Non-pigmented ciliary epithelial cell (primary cell): Measurements from ENCODE around the gene CDH24.
"Not testable (repeated sequence)": the region's sequence is repeated elsewhere in the genome, so short reads cannot be mapped to it uniquely, and the experiment has no call there.

Experiments
- DNase-seq: peaks from one replicate; pipeline ENCODE4 v3.0.0-alpha.2; 2010; ENCODE audit warnings: low read depth

Gene CDH24

DNA sequence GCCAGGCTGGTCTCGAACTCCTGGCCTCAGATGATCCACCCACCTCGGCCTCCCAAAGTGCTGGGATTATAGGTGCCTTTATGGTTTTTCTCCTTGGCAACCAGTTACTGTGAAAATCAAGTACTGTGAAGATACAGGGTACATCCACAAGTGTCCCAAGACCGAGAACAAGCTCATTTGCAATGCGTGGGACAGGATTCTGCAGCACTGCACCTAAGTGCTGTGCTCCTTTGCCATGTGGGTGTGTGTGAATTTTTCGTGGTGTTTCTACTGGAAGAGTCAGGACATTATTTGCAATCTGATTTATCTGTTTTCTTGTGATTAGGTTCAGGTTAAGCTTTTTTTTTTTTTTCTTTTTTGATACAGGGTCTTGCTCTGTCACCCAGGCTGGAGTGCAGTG is 40.2 kb downstream of the CDH24 start:
- DNase-seq = no peak

DNA sequence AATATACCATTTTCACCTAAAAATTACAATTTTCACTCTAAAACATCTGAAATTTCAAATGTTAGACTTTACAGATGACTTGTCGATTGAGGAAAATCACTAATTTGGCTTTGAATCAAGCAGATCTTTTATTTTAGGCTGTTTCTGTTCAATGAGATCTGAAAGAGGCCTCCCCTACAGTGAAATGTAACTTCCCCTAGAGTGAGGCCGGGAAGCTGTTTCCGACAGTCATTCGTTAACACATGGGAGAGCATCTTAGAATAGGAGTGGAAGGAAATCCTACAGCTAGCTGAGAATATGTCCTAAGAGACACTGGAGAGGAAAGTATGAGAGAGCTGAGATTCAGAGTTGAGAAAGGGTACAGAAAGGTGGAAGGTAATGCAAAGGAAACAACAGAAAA is 41.7 kb downstream of the CDH24 start:
- no peak for DNase-seq

DNA sequence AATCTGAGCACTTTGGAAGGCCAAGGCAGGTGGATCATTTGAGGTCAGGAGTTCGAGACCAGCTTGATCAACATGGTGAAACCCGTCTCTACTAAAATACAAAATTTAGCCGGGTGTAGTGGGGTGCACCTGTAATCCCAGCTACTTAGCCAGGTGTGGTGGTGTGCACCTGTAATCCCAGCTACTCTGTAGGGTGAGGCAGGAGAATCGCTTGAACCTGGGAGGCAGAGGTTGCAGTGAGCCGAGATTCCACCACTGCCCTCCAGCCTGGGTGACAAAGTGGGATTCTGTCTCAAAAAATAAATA is 43.6 kb downstream of the CDH24 start:
- not testable (repeated sequence) for DNase-seq

DNA sequence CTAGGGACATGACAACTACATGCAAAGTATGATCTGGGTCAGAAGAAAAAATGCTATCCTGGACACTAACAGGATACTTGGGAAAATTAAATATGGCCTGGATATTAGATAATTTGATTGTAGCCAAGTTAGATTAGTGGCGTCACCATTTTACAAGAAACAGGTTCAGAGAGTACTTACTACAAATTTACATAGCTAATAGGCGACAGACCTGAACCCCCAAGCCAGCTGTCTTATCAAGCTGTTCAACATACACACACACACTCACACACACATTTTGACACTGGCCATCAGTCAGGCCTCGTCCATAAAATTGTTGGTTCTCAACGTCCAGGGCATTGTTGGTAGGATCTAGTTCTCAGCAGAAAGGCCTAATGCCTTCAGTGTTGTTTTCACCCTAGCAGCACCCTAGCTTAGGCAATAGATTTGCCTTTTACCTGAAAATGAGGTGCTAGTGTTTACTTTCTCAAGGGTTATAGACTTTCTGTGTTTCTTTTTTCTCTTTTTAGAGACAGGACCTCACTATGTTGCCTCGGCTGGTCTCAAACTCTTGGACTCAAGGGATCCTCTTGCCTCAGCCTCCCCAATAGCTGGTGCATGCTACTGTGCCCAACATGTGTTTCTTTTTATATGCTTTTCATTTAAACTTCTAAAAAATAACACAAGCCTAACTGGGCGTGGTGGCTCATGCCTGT is 44.1 kb downstream of the CDH24 start:
- no peak for DNase-seq

DNA sequence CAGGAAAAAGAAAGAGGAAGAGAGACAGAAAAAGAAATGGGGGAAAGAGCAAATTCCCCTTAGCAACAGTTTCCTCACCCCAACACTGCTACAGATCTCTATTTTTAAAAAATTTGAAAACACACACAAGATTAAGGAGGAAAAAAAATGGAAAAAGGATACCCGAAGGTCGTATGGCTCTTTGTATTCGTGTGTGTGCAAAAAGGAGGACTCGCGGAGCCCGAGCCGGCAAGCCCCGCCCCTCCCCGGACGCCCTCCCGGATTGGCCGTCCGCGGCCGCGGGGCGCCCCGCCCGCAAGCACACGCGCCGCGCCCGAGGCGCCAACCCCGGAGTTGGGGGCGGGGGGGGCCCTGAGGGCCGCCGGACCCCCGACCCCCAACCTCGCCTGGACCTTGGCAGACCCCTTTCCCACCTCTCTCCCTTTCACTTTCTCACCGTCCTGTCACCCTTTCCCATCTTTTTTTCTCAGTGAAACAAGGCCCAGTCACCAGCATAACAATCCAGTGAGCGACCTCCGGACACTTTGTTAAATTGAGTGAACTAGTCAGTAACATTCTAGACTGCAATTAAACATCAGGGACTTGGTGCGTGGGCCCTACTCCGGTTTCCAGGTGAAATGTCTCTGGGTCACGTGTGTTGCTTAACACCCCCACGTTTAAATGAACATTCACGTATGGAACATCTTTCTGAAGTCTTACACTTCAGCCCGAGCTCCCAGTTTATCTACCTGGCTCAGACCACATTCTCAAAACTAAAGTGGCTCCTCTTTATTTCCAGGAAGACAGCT is 47.2 kb downstream of the CDH24 start, which contains the start of gene C14orf93:
Gene C14orf93 (minus strand): TSS at position 205 of the 788 bp plus-strand sequence. CDS start 11,120 bp downstream, outside the sequence.
- DNase-seq = no peak

DNA sequence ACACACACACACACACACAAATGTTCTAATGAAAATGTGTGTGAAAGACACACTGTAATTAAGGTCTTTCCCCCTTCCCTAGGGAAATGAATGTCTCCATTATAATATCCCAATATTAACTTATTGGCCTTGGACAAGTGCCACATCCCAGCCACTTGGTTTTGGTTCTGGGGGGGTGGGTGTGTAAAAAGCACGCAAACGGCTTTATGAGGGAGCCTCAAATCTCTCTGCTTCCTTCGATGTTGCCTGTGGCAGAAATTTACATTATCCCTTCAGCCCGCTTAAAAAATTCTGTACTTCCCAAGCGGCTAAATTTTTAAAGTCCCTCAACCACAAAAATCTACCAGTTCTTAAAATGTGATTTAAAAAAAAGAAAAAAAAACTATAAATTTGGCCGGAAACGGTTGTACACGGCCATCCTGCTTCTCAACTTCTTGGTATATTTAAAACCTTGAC is 47.8 kb downstream of the CDH24 start:
- DNase-seq = no peak

DNA sequence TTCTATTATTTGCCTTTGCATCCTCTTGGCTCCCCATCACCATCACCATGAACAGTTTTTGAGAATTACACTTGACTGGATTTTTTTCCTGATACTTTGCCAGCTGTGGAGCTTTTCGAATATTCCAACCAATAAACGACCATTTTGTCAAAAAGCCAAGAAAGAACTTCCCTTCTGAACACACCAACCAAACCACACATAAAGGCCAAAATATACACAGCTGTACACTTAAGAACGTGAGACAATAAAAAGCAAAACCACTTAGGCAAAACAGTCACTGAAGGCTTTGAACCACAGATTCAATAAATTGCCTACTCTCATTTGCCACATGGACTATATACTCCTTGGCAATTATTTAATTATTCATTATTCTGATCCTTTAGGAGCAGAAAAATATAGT is 48.5 kb downstream of the CDH24 start:
- DNase-seq = no peak

DNA sequence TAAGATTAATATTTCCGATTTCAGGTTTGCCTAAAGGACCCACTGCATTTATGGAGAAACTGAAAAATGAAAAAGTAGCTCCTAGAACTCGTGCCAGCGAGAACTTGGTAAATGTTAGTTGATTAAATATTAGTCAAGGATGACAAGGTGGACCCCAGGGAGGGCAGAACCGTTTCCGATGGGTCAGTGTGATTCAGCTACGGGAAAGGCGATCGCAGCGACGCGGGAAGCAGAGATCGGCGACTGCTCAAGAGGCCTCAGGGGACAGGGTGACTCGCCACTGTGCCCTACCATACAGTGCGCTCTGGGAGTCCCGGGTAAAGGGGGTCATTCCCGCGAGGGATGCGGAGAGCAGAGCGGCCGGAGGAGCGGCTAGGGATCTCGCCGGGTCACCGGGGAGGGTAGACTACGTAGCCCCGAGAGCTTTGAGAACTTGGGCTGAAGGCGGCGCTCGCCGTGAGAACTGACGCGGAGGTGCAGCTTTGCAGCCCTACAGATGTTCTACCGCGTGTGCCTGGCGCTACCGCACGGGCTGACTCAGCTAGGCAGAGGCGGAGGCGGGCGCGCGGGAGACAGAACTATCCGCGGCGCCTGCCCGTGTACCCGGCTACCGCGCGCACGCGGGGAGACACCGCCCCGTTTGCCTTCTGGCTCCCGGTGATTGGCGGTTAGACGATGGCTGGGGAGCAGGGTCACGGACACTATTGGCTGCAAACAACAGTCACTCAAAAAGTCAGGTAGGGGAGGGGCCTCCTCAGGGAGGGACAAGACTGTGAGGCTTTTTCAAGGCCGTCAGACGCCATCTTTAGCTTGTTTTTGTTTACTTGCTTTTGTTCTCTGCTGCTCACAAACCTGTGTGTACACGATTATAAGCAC is 50.5 kb downstream of the CDH24 start:
- peak; percentile 91 for DNase-seq

DNA sequence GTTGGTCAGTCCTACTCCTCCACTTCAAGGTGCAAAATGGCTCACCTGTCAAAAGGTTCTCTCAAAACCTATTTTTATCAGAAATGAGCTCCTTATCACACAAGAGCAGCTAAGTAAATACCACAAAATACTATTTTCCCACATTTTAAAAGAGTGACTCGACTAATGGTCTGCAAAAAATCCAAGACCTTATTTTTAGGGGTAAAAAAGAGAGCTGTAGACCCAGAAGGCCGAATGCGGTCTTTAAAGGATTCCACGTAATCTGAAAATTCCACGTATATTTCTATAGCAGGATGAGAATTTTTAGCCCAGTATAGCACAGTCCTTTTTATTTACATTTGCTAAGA is 51.2 kb downstream of the CDH24 start:
- DNase-seq = no peak

DNA sequence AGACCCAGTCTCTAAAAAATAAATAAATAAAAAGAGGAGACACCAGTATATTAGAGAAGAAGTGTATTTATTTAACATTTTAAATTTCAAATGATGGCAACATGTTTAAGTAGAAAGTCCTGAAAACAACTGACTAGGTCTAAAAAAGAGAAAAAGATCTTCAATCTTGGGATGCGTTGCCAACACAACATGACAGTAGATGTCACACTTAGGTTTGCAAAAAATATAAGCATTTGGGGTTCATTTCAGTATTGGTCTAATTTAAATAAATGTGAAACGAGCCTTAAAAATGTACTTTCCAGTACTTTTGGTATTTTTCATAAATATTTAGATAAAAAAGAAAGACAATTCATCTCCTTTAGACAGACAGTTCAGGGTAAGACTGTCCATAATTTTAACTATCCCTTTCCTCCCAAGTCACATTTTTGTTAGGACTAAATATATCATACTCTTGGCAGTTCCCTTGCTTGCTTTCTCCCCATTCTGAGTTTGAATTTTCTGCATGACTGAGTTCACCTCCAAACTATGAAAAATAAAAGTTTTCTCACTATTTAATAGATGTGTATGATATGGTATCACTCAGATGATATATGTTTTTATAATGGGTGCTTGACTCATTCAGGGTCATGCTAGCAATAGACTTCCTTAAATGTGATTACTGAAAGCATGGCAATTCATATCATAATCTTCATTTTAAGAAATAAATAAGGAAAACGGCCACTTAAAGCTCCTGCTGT is 51.7 kb downstream of the CDH24 start:
- no peak for DNase-seq

DNA sequence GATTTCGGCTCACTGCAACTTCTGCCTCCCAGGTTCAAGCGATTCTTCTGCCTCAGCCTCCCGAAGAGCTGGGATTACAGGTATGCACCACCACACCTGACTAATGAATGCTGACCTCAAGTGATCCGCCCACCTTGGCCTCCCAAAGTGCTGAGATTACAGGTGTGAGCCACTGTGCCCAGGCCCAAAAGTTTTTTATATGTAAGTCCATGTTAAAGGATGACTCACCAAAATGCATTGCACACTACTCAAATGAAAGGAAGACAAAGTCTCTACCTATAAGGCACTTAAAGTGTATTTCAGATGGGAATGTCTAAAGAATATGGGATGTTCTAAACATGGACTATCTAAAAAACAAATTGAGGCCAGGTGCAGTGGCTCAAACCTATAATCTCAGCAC is 53.0 kb downstream of the CDH24 start:
- not testable (repeated sequence) for DNase-seq

DNA sequence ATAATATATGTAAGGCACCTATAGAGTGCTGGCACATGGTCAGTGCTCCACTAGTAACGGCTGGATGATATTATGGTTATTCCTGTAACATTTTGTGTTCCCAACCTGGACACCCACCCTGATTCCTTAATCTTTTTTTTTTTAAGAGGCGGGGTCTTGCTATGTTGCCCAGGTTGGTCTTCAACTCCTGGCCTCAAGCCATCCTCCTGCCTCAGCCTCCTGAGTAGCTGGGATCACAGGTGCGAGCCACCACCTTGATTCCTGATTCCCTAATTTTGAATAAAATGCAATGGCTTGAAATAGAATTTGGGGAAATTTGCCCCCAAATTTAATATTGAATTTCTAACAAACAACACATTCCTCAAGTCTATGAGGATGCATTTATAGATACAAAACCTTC is 54.7 kb downstream of the CDH24 start:
- DNase-seq = no peak

DNA sequence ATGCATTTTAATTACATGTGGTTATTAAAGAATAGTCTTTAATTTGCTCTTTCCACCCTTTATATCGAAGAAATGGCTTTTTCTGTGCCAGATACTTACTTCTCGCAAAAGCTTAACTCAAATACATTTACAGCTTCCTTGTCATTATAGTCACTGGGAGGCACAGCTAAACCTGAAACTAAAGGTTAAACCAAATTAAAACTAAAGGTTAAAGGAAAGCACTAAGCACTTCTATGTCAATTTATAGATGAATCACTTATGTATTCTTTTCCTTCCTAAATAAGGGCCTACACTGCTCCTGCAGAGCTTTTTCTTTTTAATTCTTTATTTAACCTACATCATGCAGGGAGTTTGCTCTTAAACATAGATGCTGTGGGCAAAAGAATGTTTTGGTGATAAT is 56.5 kb downstream of the CDH24 start:
- no peak for DNase-seq

DNA sequence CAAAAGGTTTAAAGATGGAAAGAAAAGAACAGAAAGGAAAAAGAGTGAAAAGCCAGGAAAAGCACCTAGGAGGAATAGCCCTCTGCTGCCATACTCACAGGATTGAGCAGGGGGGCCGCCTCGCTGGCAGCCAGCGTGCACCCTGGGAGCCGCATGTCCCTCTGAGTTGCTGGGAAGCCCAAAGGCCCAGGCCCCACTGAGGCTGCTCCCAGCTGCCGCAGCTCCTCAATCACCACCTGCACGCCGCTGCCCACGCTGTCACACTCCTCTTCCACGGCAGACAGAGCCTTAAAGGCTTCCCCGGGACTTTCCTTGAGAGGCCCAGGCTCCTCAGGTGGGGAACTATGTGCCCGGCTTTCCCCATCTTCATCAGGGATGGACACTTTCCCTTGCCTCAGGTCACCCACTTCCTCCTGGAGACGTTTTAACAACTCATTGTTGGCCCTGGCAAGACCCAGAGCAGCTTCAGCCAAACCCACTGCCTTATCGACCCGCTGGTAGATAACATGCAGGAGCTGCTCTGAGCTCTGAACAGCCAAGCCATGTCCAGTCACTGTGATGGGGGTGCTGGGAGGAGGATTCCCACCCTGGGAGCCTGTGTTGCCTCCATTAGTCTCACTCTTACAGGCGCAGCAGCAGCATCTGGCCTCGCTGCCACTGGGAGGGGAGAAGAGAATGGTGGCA is 58.8 kb downstream of the CDH24 start:
- DNase-seq = no peak

DNA sequence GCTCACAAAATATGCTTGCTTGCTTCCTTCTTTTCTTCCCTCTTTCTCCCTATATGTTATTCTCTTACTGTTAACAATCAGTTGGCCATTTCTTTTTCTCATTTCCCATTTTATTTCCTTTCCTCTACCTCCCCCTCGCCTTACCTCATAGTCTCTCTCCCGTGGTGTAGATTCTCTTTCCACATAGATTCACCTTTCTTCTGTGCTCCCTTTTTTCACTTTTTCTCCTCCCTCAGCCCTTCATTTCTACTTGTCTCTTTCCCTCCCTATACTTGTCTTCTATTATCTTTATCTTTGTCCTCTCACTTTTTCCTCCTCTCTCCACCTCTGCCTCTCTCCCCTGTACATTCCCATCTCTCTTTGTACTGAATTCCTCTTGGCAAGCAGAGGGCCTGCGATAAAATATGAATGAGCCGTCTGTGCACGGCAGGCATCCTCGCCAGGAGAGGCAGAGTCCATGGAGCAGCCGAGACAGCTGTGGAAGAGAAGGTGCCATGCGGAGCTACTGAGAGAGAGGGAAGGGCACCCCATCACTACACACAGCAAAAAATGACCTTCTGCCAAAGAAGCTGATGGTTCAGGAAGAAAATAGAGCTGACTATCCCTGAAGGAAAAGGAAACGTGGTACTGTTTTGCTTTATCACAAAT is 59.5 kb downstream of the CDH24 start:
- no peak for DNase-seq
